GM19452 (cell line): Measurements from ENCODE around the gene NNAT.

Experiments
- ATAC-seq: cut with Tn5 transposase; IDR thresholded peaks from one replicate; pipeline ENCODE4 v1.9.1; 2021; ENCODE audit not compliant: unreplicated experiment

NNAT gene

GRCh38 chr20:37501940-37502339 lies 19.1 kb upstream of the NNAT start:
- ATAC-seq: no peak

- no peak for ATAC-seq
Measured at GRCh38 chr20:37502654-37503053, 18.4 kb upstream of the NNAT start.

GRCh38 chr20:37503256-37503927 lies 17.7 kb upstream of the NNAT start:
- no peak for ATAC-seq

GRCh38 chr20:37504404-37505096 lies 16.5 kb upstream of the NNAT start:
- ATAC-seq: no peak

GRCh38 chr20:37505263-37506151 lies 15.5 kb upstream of the NNAT start:
- ATAC-seq: no peak

GRCh38 chr20:37506152-37506725 lies 14.8 kb upstream of the NNAT start:
- no peak for ATAC-seq

GRCh38 chr20:37510226-37510625 lies 10.8 kb upstream of the NNAT start:
- ATAC-seq: no peak

- no peak for ATAC-seq
Measured at GRCh38 chr20:37511610-37512275, 9.3 kb upstream of the NNAT start.

- no peak for ATAC-seq
Measured at GRCh38 chr20:37513779-37514359, 7.2 kb upstream of the NNAT start.

- no peak for ATAC-seq
Measured at GRCh38 chr20:37515876-37516275, 5.2 kb upstream of the NNAT start.

- ATAC-seq: no peak
Measured at GRCh38 chr20:37516811-37517750, 4.0 kb upstream of the NNAT start.

GRCh38 chr20:37518059-37518458 lies 3.0 kb upstream of the NNAT start:
- no peak for ATAC-seq

- no peak for ATAC-seq
Measured at GRCh38 chr20:37518606-37519507, 2.2 kb upstream of the NNAT start.

GRCh38 chr20:37519508-37520418 lies 1.3 kb upstream of the NNAT start:
- ATAC-seq: no peak

- no peak for ATAC-seq
Measured at GRCh38 chr20:37520419-37520955, 563 bp upstream of the NNAT start.

GRCh38 chr20:37522260-37523011 lies 1.4 kb downstream of the NNAT start:
- ATAC-seq: no peak
